ENCODE measurements around the gene ARAP3. TPM values are rescaled to one million over a fixed set of nuclear protein-coding genes. Genes with fewer than 3 reads are reported as not detected.

The ARAP3 gene
- total RNA-seq, 1 experiment from 2014 or later: 15.1 TPM

GRCh38 chr5:141708016-141708415 lies 26.0 kb upstream of the ARAP3 start:
- Histone ChIP-seq H3K9me3 (ENCODE audit: control insufficient read depth in 1 of 2, insufficient read depth in 1 of 2, low read depth in 1 of 2, low read length in 2 of 2) (no peaks in the 10 kb centered on the region), H3K36me3 (ENCODE audit: control insufficient read depth in 1 of 2, insufficient read depth in 2 of 2, low read length in 2 of 2) (no peaks in the 10 kb centered on the region), H2AFZ (ENCODE audit: low read depth, low read length, poor library complexity, severe bottlenecking) (no peak overlapping the region), H3K9me2 (ENCODE audit: insufficient read depth) (no peaks in the 10 kb centered on the region), H3K4me2 (ENCODE audit: low read length) (no peak overlapping the region), H3K9ac (ENCODE audit: low read length) (no peak overlapping the region), H3K79me2 (ENCODE audit: insufficient read depth, low read length) (no peaks in the 10 kb centered on the region), H3K27me3 (ENCODE audit: insufficient read depth, low read length) (no peaks in the 10 kb centered on the region), H3K4me3 (replicated peaks in 1 of 2; ENCODE audit: low read depth in 1 of 2, low read length in 2 of 2) (no peak overlapping the region), H3K27ac (ENCODE audit: low read depth, low read length) (no peak overlapping the region), H4K20me1 (ENCODE audit: insufficient read depth) (no peaks in the 10 kb centered on the region), H3K4me1 (ENCODE audit: control insufficient read depth in 1 of 2, insufficient read depth in 2 of 2, low read length in 2 of 2) (peaks cover 0 to 2% of the 10 kb centered on the region in 2 experiments; a peak in 2 of 4 replicates)
- ChIA-PET RAD21 (ENCODE audit: low non-redundant PET in 1 of 2, low total read pairs in 2 of 2, uncharacterized antibody in 2 of 2, unreplicated experiment in 2 of 2) (no interaction called here), CTCF (no interaction called here), POLR2A (no interaction called here)
- no peak for TF ChIP-seq REST (IDR thresholded peaks at IDR 0.05; ENCODE audit: low read depth)
- TF ChIP-seq ZNF274 (IDR thresholded peaks at IDR 0.05; ENCODE audit: low read depth, low read length): no peak
- TF ChIP-seq CTCF (IDR thresholded peaks at IDR 0.05 in 2 of 3, conservative IDR thresholded peaks at IDR 0.05 in 1 of 3; ENCODE audit: borderline replicate concordance in 1 of 3, insufficient read depth in 1 of 3, low read depth in 2 of 3, low read length in 2 of 3): no peak
- no peak for TF ChIP-seq CEBPB (IDR thresholded peaks at IDR 0.05; ENCODE audit: low read depth)
- no peak for TF ChIP-seq RAD21 (IDR thresholded peaks at IDR 0.05; ENCODE audit: low read depth)
- no peak for TF ChIP-seq TCF7L2 (IDR thresholded peaks at IDR 0.05; ENCODE audit: borderline replicate concordance, extremely low read depth, insufficient read depth, insufficient read length)
- no peak for TF ChIP-seq EZH2phosphoT487 (IDR thresholded peaks at IDR 0.05; ENCODE audit: borderline replicate concordance)
- no peak for TF ChIP-seq EGR1 (IDR thresholded peaks at IDR 0.05; ENCODE audit: low read depth)
- TF ChIP-seq ELF1 (IDR thresholded peaks at IDR 0.05; ENCODE audit: borderline replicate concordance, low read depth): no peak
- no peak for TF ChIP-seq JUND (IDR thresholded peaks at IDR 0.05)
- no peak for TF ChIP-seq POLR2A (IDR thresholded peaks at IDR 0.05; ENCODE audit: borderline replicate concordance, extremely low read depth, insufficient read depth, insufficient read length)
- TF ChIP-seq YY1 (IDR thresholded peaks at IDR 0.05; ENCODE audit: extremely low read depth, insufficient replicate concordance, low read depth, low read length): no peak
- no peak for TF ChIP-seq POLR2AphosphoS5 (IDR thresholded peaks at IDR 0.05; ENCODE audit: low read depth, low read length)
- no TSS peak for BruUV-seq (replicated peaks)
- intact Hi-C loops (cut with micrococcal nuclease): no loop called here
- ATAC-seq (no peak), DNase-seq (ENCODE audit: low read depth, low spot score) (no peak)
